ENCODE measurements around the gene RIN1. TPM values are rescaled to one million over a fixed set of nuclear protein-coding genes. Genes with fewer than 3 reads are reported as not detected.

Gene RIN1
- total and polyA plus RNA-seq, 9 of the 15 experiments (the other 6 are each of a cell fraction or from before 2014, with no cell fraction given), result 0.01 to 1.2 (median 0.45) TPM; not detected in 1

GRCh38 chr11:66328302-66329144 lies 7.7 kb downstream of the RIN1 start (continued):
- TF ChIP-seq RREB1 (CRISPR knock-in tag; IDR thresholded peaks at IDR 0.05) (no peak), TBL1XR1 (IDR thresholded peaks at IDR 0.05; ENCODE audit: low read length in 2 of 2) (no peak), CTCFL (IDR thresholded peaks at IDR 0.05; ENCODE audit: borderline replicate concordance, insufficient read depth, low read depth, low read length, poor library complexity, severe bottlenecking) (peak; percentile 73), RAD51 (IDR thresholded peaks at IDR 0.05; ENCODE audit: borderline replicate concordance, low read depth) (peak; percentile 63; the same call in 1 of the 2 replicates), NR1H2 (CRISPR knock-in tag; IDR thresholded peaks at IDR 0.05) (0 out of 2 replicates have a peak, but pooled peaks have one; percentile 62), ZBTB33 (CRISPR knock-in tag; IDR thresholded peaks at IDR 0.05) (no peak; the same call in 1 of the 2 replicates), HMGXB4 (CRISPR knock-in tag; IDR thresholded peaks at IDR 0.05) (no peak), ESRRB (CRISPR knock-in tag; IDR thresholded peaks at IDR 0.05; ENCODE audit: borderline replicate concordance) (no peak), CCNT2 (IDR thresholded peaks at IDR 0.05; ENCODE audit: borderline replicate concordance, extremely low read depth, insufficient read length, low read depth, low read length) (no peak), CREBBP (IDR thresholded peaks at IDR 0.05; ENCODE audit: low read depth, low read length) (no peak), NONO (IDR thresholded peaks at IDR 0.05; ENCODE audit: low read depth in 2 of 2, low read length in 1 of 2) (peak in 1 of 2 experiments; percentile 63; a peak in 1 of 4 replicates), PPARD (CRISPR knock-in tag; IDR thresholded peaks at IDR 0.05) (no peak), FOXP1 (CRISPR knock-in tag; IDR thresholded peaks at IDR 0.05) (peak; percentile 61; the same call in 1 of the 2 replicates)

Measured in K562 (cell line).